ENCODE results near the gene TUNAR. TPM values are rescaled to one million over a fixed set of nuclear protein-coding genes. Genes with fewer than 3 reads are reported as not detected.

The TUNAR gene
- total RNA-seq, 4 donors from 2014 or later: 0.10 TPM; not detected in 3

- DNase-seq (ENCODE audit: low spot score in 2 of 2): no peak
- TF ChIP-seq POLR2A (IDR thresholded peaks at IDR 0.05) (no peak), CTCF (IDR thresholded peaks at IDR 0.05) (no peak)
- no peak overlapping the region for H3K4me3 ChIP-seq (ENCODE audit: low read depth, poor library complexity, severe bottlenecking)
- intact Hi-C loops (cut with DNase I; ENCODE audit: low total_unique reads): no loop called here
- 25 to 29% methylated on average over 8 of the region's 8 CpGs for WGBS, 2 donors
Measured at GRCh38 chr14:95832012-95832411, 44.6 kb upstream of the TUNAR start.

GRCh38 chr14:95833429-95833828 lies 43.2 kb upstream of the TUNAR start:
- no peak overlapping the region for H3K4me3 ChIP-seq (ENCODE audit: low read depth, poor library complexity, severe bottlenecking)
- DNase-seq (ENCODE audit: low spot score in 2 of 2): no peak
- WGBS, 2 donors: 46 to 74% methylated on average over 3 of the region's 3 CpGs
- TF ChIP-seq POLR2A (IDR thresholded peaks at IDR 0.05): no peak
- no peak for TF ChIP-seq CTCF (IDR thresholded peaks at IDR 0.05)
- intact Hi-C loops (cut with DNase I; ENCODE audit: low total_unique reads): no loop called here

- no peak overlapping the region for H3K4me3 ChIP-seq (ENCODE audit: low read depth, poor library complexity, severe bottlenecking)
- 25 to 26% methylated on average over 2 of the region's 2 CpGs for WGBS, 2 donors
- DNase-seq (ENCODE audit: low spot score in 2 of 2): no peak
- intact Hi-C loops (cut with DNase I; ENCODE audit: low total_unique reads): no loop called here
- TF ChIP-seq CTCF (IDR thresholded peaks at IDR 0.05): no peak
- no peak for TF ChIP-seq POLR2A (IDR thresholded peaks at IDR 0.05)
Measured at GRCh38 chr14:95834496-95834895, 42.1 kb upstream of the TUNAR start.

GRCh38 chr14:95835121-95835730 lies 41.4 kb upstream of the TUNAR start:
- DNase-seq (ENCODE audit: low spot score in 2 of 2): no peak
- H3K4me3 ChIP-seq (ENCODE audit: low read depth, poor library complexity, severe bottlenecking): no peak overlapping the region
- intact Hi-C loops (cut with DNase I; ENCODE audit: low total_unique reads): no loop called here
- WGBS, 2 donors: 54 to 64% methylated on average over 3 of the region's 3 CpGs
- TF ChIP-seq POLR2A (IDR thresholded peaks at IDR 0.05): no peak
- TF ChIP-seq CTCF (IDR thresholded peaks at IDR 0.05): no peak

GRCh38 chr14:95838862-95839261 lies 37.8 kb upstream of the TUNAR start:
- TF ChIP-seq CTCF (IDR thresholded peaks at IDR 0.05) (no peak), POLR2A (IDR thresholded peaks at IDR 0.05) (no peak)
- no peak for DNase-seq (ENCODE audit: low spot score in 2 of 2)
- WGBS, 2 donors: 62 to 71% methylated on average over 5 of the region's 5 CpGs
- intact Hi-C loops (cut with DNase I; ENCODE audit: low total_unique reads): no loop called here
- H3K4me3 ChIP-seq (ENCODE audit: low read depth, poor library complexity, severe bottlenecking): no peak overlapping the region

- intact Hi-C loops (cut with DNase I; ENCODE audit: low total_unique reads): no loop called here
- DNase-seq (ENCODE audit: low spot score in 2 of 2): no peak
- no peak overlapping the region for H3K4me3 ChIP-seq (ENCODE audit: low read depth, poor library complexity, severe bottlenecking)
Measured at GRCh38 chr14:95840094-95840700, 36.4 kb upstream of the TUNAR start.

More at GRCh38 chr14:95840094-95840700, 36.4 kb upstream of the TUNAR start:
- no peak for TF ChIP-seq CTCF (IDR thresholded peaks at IDR 0.05)
- no peak for TF ChIP-seq POLR2A (IDR thresholded peaks at IDR 0.05)
- 86 to 90% methylated on average over 7 of the region's 7 CpGs for WGBS, 2 donors
